IPS-NIHi7 (cell line): ENCODE measurements around the gene C1S.
"Not testable (repeated sequence)": the region's sequence is repeated elsewhere in the genome, so short reads cannot be mapped to it uniquely, and the experiment has no call there.

Experiments
- DNase-seq: peaks from one replicate; pipeline ENCODE4 v3.0.0; 2012; ENCODE audit warnings: mixed read lengths; ENCODE audit errors: extremely low spot score

Gene C1S

DNA sequence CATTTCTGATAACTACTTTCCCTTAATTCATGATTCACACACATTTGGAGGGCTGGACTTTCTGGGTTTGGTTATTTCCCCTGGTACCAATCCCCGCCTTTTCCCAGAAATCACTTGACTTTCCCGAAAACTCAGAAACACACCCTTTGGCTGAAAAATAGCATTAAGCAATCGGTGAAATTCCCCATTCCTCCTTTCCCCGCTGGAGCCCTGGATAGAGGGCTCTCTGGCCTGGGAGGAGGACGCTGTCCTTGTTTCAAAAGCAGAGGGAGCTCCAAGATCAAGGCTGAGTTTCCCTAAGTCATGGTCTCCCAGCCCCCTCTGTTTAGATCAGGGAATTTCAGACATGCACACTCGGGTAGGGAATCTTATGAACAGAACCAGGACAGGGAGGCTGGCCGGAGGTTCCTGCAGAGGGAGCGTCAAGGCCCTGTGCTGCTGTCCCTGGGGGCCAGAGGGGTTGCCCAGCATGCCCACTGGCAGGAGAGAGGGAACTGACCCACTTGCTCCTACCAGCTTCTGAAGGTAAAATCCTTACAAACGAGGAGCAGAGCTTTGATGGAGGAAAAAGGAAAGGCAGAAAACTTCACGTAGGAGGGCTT is at the start of gene C1S:
Gene C1S (plus strand): TSS at position 366 of the 602 bp plus-strand sequence. CDS start 1,195 bp downstream, outside the sequence.
- DNase-seq, result peak; percentile 92

DNA sequence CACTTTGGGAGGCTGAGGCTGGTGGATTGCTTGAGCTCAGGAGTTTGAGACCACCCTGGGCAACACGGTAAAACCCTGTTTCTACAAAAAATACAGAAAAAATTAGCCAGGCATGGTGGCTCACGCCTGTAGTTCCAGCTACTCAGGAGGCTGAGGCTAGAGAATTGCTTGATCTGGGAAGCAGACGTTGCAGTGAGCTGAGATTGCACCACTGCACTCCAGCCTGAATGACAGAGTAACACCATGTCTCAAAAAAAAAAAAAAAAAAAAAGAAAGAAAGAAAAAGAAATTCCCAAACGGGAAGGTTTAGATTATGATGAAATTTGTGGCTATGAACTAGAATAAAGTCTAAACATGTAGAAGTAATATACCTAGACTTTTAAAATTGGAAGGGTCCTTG is 49.1 kb upstream of the C1S start:
- DNase-seq, result not testable (repeated sequence)

DNA sequence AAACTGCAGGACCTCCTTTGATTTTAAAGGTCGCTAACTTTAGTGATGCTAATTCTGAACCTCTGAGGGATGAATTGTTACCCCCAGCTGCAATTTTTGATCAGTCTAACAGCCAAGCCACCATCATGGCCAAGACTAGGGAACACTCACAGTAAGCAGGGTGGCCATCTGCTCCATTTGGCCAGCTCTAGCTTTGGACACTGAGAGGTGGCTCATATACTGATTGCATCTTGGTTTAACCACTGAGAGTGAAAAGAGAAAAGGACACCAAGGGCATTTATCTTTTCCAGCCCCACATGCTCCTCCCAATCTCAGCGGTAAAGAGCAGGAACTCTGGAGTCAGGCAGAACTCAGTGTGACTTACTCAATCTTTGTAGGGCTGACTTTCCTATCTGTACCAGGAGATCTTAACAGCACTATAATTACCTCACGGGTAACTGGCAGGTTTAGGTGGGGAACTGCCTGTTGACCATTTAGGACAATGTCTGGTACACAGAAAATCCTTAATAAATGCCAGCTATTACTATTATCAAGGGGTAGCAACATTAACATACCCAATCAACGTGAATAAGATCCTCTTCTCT is 48.4 kb upstream of the C1S start:
- no peak for DNase-seq

DNA sequence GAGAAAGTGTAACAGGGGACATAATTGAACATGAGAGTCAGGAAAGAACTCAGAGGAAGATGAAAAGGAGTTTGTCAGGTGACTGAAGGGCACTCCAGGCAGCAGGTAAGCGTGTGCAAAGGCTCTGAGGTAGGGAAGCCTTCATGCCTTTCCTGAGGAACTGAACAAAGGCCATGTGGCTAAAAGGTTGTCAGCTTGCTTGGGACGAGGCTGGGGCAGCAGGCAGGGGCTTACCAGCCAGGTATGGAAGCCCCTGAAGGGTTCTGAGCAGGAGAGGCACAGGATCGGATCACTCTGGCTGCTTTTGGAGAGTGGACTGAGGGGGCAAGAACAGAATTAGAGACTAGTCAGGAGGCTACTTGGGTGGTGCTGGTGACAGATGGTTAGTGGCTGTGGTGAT is 47.4 kb upstream of the C1S start:
- DNase-seq, result no peak

DNA sequence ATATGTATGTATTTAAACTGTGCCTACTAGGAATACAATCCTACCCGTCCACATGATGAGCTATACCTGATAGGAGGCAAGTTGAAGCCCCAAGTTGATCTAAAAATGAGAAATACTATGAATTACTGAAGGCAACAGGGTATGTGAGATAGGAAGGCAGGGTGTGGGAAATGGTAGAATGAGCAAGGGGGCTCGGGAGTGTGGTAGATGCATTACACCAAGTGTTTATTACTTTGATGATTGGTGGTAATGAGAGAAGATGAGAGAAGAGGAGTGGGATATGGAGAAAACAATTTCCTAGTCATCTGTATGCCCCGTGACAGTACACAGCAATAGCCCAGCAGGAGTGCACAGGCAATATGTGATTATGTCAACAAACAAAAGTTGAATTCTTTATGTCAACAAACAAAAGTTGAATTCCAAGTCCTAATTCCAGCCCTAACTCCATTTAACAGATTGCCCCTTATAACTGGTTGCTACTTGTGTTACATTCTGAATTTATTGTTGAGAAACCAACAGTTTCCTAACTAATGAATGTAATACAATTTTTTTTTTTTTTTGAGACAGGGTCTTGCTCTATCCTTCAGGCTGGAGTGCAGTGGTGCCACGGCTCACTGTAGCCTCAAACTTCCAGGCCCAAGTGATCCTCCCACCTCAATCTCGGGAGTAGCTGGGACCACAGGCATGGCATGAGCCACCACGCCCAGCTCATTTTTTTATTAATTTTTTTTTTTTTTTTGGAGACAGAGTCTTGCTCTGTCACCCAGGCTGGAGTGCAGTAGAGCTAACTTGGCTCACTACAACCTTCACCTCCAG is 44.8 kb upstream of the C1S start:
- DNase-seq, result no peak

DNA sequence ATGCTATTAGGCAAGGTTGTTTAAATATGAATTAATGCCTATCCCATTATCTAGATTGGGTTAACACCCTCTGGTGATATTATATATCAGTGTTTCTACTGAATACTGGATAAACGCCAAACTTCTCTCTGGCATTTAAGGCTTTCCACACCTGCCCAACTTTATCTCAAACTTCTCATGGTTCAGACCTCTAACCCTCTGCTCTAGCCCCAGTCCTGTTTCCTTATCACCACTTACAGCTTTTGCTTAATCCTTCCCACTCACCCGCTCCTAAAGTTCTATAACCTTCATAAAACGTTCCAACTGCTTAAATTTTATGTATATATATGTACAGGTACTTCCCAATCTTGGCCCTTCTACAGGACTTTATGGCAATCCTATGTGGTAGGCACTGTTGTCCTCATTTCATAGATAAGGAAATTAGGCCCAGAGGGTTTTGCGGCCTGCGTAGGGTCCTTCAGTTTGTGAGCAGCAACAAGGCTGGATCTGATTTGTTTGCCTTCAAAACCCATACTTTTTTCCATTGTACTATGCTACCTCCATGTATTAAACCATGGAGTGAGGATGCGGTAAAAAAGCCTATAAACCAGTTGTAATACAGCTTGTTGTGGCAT is 43.5 kb upstream of the C1S start:
- DNase-seq, result no peak

DNA sequence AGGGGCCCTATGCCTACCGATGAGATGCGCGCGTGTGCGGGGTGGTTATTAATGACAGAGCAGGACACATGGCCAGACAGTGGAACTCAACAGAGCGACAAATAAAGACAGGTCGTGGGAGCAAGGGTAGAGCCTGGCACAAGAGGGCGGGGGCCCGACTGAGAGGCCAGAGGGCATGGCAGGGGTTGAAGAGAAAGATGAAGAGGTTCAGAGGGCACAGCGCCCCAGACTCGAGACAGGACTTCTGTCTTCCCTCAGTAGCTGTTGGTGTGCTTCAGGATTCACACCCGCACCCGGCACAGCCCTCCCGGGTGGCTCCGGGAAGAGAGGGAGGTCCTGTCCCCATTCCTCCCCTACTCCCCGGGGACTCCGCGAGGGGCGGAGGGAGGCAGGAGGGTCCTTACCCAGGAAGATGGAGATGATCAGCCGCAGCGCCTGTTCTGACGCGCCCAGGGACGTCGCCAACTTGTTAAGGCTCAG is 42.6 kb upstream of the C1S start:
- DNase-seq, result peak; percentile 77

DNA sequence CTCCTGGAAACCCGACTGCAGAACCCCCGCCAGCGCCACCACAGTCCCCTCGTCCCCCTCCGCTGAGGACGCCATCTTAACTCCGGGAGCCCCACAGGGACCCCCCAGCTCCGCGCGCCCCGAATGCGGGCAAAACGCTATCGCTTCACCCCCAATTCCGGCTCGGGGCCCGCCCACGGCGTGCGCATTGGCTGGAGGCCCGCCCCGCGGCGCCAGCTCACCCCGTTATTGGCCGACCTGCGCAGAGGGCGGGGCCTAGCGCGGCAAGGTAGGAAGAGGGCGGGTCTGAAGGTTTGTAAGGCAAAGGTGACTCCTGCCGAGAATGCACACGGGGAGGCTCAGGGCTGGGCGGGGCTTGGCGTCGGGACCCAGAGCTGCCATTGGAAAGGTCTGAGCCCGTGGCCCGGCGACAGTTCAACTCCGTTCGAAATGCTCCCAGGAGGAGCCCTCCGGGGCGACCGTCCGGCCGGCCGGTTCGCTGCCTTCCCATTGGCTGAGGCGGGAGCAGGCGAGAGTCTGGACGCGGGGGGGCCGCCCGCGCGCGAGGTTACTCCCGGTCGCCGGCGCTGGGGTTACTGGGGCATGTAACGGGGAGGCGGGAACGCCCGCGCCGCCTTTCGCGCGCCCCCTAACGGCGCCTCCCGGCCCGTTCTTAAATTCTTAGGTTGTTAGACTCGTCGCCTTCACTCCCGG is 42.0 kb upstream of the C1S start, which contains the start of gene LPCAT3:
Gene LPCAT3 (minus strand): TSS at position 127 of the 693 bp plus-strand sequence. CDS start 52 bp downstream, at position 75.
- DNase-seq, result peak; percentile 98

DNA sequence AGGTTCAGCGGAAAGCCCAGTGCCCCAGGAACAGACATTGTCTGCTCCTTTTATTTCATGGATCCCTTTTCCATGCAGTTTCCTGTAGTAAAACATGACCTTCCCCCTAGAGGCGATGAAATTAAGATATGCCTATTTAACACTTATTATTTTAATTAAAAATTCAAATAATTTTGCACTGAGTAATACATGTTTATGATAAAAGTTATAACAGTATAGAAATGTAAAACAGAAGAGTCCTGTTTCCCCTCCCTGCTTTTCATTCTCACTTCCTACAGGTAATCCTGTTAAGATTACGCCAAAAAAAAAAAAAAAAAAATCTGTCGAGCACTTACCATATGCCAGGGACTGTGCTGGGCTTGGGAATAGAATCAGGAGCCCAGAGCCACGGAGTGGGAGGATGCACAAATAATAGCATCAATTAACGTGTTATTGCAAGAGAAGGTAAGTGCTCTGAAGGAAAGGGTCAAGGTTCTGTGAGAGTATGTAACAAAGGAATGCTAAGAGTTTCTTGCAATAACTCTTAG is 41.4 kb upstream of the C1S start:
- no peak for DNase-seq

DNA sequence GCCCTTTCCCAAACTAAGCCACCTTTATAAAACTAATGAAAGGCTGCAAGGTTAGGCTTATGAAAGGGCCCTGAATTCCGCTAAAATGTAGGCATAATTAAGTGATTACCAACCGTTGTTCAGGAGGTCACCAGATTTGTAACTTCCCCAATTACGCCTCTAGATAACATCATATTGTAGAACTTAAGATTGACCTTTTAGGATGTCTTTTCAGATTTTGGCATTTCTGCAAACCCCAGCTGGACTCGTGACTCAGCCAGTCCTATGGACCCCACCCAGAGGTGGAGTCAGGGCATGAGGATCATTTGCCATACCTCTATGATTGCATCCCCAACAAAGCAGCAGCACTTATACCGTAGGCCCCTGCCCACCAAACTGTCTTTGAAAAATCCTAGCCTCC is 38.6 kb upstream of the C1S start:
- DNase-seq, result no peak

DNA sequence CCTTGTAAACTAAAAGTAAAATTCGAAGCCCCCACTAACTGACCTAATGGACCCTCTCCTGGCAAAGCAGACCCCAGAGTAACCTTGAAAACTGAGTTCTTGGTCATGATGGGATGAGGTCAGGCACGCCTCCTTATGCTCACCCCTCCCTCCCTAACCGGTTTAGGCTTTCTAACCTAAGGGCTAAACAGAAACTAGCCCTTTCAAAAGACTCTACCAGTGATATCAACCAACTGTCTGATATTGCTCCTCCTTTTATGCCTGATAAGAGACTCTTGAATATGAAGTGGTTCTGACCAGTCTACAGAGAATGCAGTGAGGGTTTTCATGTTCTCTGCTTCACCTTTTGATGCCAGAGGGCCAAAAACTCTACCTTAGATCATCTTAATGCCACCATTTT is 37.4 kb upstream of the C1S start:
- DNase-seq, result no peak

DNA sequence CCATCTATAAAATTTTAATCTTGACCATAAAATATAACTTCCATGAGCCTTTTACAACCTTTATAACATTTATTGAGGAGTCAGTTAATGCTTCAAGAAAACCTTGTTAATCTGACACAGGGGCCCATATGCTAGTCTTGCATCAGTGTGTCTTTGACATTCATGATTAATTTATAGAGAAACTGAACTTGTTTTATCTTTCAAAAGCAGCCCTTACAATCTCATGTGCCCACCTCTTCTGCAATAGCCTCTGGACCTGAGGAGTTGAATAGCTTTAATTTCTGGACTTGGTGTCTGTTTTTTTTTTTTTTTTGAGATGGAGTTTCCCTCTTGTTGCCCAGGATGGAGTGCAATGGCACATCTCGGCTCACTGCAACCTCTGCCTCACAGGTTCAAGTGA is 33.7 kb upstream of the C1S start:
- DNase-seq, result no peak

DNA sequence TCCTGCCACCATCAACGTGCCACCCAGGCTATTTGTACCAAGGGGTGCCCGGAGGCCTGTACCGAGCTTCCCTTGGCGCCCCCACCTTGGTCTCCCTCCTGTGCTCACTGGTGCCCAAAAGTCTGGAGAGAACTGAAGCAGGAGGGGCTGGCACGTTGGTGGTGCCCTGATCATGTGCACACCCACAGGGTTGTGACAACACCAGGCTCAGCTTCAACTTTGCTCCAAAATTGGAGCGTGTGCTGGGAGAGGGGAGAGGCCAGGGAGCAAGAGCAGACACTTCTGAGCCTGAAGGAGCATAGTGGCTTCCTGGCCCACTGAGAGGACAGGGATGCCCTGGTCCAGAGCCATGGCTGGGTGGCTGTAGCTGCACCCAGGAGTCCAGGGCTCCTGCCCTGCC is 29.2 kb upstream of the C1S start:
- no peak for DNase-seq

DNA sequence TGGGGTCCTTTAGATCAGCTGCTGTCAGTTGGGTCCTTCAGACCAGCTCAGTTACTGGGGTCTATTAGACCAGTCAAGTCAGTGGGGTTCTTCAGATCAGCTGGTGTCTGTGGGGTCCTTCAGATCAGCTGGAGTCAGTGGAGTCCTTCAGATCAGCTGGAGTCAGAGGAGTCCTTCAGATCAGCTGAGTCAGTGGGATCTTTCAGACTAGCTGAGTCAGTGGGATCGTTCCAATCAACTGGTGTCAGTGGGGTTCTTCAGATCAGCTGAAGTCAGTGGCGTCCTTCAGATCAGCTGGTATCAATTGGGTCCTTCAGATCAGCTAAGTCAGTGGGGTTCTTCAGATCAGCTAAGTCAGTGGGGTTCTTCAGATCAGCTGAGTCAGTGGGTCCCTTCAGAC is 27.5 kb upstream of the C1S start:
- no peak for DNase-seq

DNA sequence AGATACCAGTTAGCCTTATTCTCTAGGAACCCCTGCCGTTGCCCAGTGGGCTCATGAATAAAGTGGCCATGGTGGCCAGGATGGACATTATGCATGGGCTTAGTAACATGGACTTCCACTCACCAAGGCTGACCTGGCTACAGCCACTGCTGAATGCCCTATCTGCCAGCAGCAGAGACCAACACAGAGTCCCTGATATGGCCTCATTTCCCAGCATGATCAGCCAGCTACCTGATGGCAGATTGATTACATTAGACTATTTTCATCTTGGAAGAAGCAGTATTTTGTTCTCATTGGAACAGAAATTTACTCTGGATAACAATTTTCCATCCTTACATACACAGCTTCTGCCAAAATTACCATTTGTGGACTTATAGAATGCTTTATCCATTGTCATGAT is 26.1 kb upstream of the C1S start:
- no peak for DNase-seq

DNA sequence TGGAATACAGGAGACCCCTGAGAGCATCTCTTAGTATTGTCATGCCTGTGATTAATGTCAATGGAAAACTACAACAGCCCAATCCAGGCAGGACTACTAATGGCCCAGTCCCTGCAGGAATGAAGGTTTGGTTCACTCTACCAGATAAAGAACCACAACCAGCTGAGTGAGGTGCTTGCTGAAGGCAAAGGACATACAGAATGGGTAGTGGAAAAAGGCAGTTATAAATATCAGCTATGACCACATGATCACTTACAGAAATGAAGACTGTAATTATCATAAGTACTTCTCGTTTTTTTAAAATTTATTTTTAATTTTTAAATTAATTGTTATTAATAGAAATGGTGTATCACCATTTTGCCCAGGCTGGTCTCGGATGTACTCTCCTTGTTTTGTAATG is 25.1 kb upstream of the C1S start:
- DNase-seq, result no peak

DNA sequence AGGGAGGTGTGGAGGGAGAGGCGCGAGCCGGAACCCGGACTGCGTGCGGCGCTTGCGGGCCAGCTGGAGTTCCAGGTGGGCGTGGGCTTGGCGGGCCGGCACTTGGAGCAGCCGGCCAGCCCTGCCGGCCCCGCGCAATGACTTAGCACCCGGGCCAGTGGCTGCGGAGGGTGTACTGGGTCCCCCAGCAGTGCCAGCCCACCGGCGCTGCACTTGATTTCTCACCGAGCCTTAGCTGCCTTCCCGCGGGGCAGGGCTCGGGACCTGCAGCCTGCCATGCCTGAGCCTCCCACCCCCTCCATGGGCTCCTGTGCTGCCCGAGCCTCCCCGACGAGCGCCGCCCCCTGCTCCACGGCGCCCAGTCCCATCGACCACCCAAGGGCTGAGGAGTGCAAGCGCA is 23.1 kb upstream of the C1S start:
- not testable (repeated sequence) for DNase-seq

DNA sequence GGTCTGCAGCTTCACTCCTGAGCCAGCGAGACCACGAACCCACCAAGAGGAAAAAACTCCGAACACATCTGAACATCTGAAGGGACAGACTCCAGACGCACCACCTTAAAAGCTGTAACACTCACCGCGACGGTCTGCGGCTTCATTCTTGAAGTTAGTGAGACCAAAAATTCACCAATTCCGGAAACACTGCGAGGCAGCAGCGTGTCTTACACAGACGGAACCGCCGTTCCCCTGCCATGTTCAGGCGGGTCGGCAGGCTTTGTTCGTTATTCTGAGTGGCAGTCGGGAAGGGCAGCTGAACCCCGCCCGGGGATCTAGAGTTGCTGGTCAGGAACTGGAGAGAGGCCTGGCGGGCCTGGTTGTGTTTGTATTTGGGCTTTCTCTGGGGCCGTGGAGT is 21.9 kb upstream of the C1S start:
- no peak for DNase-seq

DNA sequence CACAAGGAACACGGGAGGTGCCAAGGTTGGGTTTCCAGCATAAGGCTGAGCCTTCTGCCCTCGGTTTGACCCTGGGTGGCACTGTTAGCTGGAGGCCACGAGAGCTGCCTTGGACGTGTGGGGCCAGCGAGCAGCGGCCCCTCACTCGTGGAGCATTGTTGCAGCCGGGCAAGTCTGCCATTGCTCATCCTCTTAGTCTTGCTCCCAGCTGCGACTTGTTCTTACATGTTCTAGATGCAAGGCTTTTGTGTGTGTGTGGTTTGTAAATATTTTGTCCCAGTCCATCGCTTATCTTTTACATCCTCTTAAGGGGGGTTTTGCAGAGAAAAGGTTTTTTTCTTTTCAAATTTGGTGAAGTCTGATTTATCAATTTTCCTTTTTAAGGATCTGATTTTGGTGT is 21.1 kb upstream of the C1S start:
- no peak for DNase-seq

DNA sequence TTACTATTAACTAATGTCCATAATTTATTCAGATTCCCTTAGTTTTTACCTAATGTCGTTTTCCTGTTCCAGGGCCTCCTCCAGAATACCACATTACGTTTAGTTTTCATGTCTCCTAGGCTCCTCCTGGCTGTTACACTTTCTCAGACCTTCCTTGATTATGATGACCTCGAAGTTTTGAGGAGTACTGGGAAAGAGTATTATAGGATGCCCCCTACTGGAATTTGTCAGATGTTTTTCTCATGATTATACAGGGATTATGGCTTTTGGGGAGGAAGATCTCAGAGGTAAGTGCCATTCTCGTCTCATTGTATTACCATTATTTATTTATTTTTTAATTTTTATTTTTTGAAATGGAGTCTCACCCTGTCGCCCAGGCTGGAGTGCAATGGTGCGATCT is 17.7 kb upstream of the C1S start:
- DNase-seq, result peak; percentile 54

DNA sequence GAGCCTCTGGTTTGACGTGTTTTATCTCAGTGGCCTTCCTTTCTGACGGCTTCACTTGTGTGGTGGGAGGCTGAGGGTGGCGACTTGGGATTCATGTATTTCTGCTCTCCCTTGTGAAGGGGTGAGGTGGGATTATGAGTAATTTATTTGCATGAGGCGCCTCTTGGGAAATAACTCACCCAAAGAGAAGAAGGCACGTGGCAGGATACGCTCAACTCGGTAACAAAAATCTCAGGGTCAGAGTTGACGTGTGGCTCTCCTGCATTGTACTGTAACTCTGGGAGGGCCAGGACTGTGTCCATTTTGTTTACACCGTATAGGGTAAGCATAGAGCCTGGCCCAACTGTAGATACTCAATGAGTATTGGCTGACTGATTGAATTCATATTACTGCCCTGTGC is 14.6 kb upstream of the C1S start:
- DNase-seq, result no peak
